Fibroblast of skin of left biceps (primary cell): ENCODE results near the gene DDRGK1.
"Not testable (repeated sequence)": the region's sequence is repeated elsewhere in the genome, so short reads cannot be mapped to it uniquely, and the experiment has no call there.

Experiments
- DNase-seq, 2 experiments: peaks; one replicate each; pipeline ENCODE4 v3.0.0-alpha.2; 2013; ENCODE audit warnings: low read depth in 2 of 2

Gene DDRGK1

GRCh38 chr20:3165473-3166337 is 38.8 kb downstream of the DDRGK1 start:
- no peak for DNase-seq

GRCh38 chr20:3164763-3165410 is 39.6 kb downstream of the DDRGK1 start:
- no peak for DNase-seq

DNA sequence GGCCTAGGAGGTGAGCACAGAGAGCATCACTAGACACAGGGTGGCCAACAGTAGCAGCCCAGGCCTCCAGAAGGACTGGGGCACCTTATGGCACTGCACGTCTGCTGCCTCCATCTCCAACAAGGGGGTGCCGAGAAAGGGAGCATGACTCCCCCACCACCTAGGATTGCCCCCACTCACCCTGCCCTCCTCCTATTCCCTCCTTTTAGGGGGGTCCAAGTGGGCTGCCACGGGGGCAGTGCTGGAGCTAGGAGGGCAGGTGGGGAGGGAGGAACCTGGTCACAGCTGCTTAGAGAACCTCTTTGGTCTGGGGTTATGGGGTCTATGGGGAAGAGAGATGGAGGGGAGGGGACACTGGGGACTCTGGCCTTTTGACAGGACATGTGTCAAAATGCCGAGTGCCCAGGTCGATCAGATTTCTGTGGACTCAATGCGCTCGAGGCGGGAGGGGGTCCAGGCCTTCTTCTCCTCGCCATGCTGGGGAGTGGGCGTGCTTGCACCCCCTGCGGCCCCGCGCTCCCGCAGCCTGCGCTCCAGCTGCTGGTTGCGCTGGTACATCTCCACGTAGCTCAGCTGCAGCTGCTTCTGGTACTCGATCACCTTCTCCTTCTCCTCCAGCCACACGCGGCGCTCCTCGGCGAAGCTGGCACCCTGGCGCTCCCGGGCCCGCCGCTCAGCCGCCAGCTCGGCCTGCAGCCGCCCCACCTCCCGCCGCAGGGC is 40.3 kb downstream of the DDRGK1 start:
- no peak for DNase-seq

DNA sequence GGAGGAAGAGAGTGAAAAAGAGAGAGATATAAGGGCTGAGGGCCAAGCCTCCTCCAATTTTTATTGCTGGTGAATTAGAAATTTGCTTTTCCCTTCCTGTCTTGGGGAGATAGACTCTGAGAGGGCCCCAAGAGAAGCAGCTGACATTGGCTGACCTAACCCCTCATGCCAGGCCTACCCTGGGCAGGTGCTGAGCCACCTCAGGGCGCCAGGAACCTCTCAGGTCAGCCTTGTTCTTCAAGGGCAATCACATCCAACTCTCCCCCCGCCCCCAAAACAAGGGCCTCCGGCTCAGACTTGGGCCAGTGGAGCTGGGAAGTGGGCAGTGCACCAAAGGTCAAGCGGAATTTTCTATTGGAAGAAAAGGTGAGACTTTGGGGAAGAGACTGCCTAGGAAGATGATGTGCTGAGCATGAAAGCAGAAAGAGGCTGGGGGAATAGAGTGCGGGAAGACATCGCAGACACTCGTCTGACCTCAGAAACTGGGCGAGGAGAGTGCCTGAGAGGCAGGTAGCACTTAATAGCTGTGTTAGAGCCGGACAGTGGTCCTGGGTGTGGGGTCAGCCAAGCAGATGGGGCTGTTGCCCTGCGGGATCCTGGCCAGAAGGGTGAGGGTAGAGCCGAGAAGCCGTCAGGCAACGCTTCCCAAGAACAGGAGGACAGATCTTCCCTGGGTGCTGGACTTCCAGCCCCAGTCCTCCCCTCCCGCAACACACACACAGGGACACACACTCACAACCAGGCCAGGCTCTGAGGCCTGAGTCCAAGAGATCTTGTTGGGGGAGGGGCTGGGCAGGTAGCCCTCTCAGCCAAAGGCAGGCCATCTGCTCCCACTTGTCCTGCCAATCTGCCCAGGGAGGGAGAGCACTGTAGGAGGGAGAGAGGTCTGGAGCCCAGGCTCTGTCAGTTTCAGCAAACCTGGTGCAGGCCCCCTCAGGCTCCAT is 41.1 kb downstream of the DDRGK1 start:
- DNase-seq = no peak

DNA sequence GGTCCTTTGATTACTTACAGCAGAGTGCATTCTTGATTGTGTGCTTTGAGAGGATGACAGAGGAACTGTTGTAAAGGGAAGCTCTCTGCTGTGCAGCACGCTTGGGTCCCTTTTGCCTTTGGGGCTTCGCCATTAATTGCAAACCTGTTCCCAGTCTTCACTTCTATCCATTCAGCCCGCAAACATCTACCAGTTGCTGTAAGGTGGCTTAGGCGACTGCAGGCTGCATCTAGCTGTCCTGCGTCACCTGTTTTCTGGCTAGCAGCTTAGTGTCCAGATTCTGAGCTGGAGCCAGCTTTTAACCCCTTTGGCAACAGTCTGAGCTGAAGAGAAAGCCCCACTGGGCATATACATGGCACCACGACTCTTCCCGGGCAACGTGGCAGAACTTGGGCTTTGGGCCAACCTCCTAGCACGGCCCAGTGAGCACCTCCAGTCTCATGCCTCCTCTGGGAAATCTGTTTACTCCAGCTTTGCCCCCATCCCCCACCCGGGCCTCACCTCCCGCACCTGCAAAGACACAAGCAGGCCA is 42.3 kb downstream of the DDRGK1 start:
- DNase-seq = no peak

GRCh38 chr20:3161316-3162079 is 43.0 kb downstream of the DDRGK1 start:
- no peak for DNase-seq

DNA sequence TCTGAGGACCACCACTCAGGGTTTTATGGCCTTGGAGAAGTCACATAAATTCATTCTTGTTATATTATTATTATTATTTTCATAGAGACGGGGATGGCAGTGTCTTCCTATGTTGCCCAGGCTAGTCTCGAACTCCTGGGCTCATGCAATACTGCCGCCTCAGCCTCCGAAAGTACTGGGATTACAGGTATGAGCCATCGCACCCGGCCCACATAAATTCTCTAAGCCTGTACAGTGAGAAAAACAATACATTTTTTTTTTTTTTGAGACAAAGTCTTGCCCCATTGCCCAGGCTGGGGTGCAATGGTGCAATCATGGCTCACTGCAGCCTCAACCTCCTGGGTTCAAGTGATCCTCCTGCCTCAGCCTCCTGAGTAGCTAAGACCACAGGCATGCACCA is 44.1 kb downstream of the DDRGK1 start:
- no peak for DNase-seq

- DNase-seq = no peak
Measured at GRCh38 chr20:3158968-3159431, 45.5 kb downstream of the DDRGK1 start.

- DNase-seq = no peak
Measured at GRCh38 chr20:3157817-3158216, 46.7 kb downstream of the DDRGK1 start.

- no peak for DNase-seq
Measured at GRCh38 chr20:3156811-3157619, 47.5 kb downstream of the DDRGK1 start.

GRCh38 chr20:3152057-3152644 is 52.3 kb downstream of the DDRGK1 start:
- not testable (repeated sequence) for DNase-seq

DNA sequence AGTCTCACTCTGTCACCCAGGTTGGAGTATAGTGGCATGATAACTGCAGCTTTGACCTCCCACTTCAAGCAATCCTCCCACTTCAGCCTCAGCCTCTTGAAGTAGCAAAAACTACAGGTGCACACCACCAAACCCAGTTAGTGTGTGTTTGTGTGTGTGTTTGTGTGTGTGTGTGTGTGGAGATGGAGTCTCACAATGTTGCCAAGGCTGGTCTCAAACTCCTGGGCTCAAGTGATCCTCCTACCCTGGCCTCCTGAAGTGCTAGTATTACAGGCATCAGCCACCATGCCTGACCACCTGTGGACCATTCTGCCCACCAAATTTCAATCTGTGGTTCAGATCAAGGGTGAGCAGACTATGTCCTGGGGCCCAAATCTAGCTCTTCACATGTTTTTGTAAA is 53.6 kb downstream of the DDRGK1 start:
- no peak for DNase-seq

DNA sequence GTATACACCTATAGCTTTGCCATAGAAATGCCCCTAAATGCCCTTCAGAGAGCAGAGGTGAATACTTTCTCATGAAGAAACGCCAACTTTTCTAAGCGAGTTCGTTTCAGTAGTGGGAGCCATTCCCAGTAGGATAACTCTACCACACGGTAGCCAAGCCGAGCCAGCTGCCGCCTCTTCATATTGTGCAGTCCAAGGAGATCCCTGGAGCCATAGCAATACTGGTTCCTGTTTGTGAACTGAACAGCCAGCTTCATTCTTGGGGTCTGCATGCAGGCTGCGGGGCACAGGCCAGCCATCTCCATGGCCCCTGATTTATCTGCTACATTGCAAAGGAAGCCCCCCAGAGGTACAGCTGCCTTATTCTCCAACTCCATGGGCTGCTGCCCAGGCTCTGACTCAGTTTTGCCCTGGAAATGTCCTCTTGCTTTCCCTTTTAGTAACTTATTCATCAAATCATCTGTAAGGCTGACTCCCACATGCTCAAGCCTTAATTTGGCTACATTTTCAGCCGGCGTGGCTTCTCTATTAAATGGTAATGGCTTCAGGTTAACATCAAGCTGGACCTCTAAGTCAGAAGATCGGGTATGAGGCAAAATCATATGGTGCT is 57.6 kb downstream of the DDRGK1 start:
- no peak for DNase-seq

DNA sequence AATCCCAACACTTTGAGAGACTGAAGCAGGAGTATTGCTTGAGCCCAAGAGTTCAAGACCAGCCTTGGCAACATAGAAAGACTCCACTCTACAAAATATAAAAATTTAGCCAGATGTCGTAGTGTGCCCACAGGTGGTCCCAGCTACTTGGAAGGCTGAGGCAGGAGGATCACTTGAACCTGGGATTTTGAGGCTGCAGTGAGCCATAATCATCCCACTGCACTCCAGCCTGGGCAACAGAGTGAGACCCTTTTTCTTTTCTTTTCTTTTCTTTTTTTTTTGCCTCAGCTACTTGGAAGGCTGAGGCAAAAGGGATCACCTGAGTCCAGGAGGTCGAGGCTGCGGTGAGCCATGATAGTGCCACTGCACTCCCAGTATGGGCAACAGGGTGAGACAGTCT is 62.7 kb downstream of the DDRGK1 start:
- DNase-seq = no peak
